HUES48 (cell line): ENCODE data around the gene RIMBP2.

Experiments
- H3K27ac ChIP-seq: one replicate; pipeline ENCODE4 v1.7.0; 2013; ENCODE audit warnings: low read depth, low read length, inconsistent platforms
- H3K27me3 ChIP-seq: 2 replicates; pipeline ENCODE4 v1.6.1; 2013; ENCODE audit warnings: mild to moderate bottlenecking, low read length; ENCODE audit not compliant: control insufficient read depth, insufficient read depth
- H3K36me3 ChIP-seq: 2 replicates; pipeline ENCODE4 v1.6.1; 2013; ENCODE audit warnings: low read length; ENCODE audit not compliant: control insufficient read depth, insufficient read depth
- H3K4me1 ChIP-seq: 2 replicates; pipeline ENCODE4 v1.6.1; 2013; ENCODE audit warnings: mild to moderate bottlenecking, low read length; ENCODE audit not compliant: control insufficient read depth, insufficient read depth
- H3K4me3 ChIP-seq: 2 replicates; pipeline ENCODE4 v1.5.1; 2013; ENCODE audit warnings: mild to moderate bottlenecking, low read depth, low read length
- H3K9ac ChIP-seq: 2 replicates; pipeline ENCODE4 v1.6.1; 2013; ENCODE audit warnings: mild to moderate bottlenecking, low read depth, low read length, moderate library complexity
- H3K9me3 ChIP-seq: 2 replicates; pipeline ENCODE4 v1.6.1; 2013; ENCODE audit warnings: low read length; ENCODE audit not compliant: control insufficient read depth, insufficient read depth

The RIMBP2 gene

DNA sequence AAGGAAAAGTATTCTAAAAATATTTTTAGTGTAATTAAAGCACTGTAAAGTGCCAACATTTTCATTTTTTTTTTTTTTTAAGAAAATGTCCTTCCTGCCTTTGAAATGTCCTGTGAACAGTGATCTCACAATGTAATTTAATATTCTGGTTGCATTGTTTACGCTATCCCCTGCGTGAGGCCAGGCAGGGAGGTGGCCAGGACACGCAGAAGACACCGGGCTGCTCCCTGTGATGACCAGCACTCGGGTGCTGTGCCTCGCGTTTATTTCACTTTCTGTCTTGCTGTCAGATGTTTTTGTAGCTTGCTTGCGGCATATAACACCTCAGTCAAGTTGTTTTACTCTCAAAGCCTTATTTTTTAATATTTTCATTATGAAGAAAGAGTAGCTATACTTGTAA, 359.9 kb downstream of the RIMBP2 start:
- H3K9me3 ChIP-seq = no peaks in the 10 kb centered on the region
- H3K36me3 ChIP-seq = no peaks in the 10 kb centered on the region
- no peaks in the 10 kb centered on the region for H3K4me1 ChIP-seq
- H3K27ac ChIP-seq = no peak overlapping the region
- H3K9ac ChIP-seq = no peak overlapping the region
- H3K27me3 ChIP-seq = no peaks in the 10 kb centered on the region
- H3K4me3 ChIP-seq = no peak overlapping the region

DNA sequence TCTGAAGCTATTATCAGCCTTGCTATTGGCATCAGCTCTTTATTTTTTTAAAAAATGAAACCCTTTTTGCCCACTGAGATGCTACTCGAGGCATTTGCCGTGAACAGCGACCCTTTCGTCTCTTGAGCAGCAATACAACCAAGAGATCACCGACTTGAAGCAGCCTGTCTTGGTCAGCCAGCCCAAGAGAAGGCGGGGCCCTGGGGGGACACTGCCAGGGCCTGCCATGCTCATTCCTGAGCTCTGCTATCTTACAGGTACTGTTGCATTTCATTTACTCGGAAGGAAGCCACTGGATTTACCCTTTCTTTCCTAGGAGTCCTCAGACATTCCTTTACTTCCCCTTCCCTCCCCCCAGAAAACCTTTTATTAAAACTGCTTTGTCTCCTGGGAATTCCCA, 361.7 kb downstream of the RIMBP2 start:
- Histone ChIP-seq H3K4me3 (no peak overlapping the region), H3K4me1 (no peaks in the 10 kb centered on the region)

GRCh38 chr12:130353081-130353480, 363.0 kb downstream of the RIMBP2 start:
- Histone ChIP-seq H3K27me3 (no peaks in the 10 kb centered on the region), H3K27ac (no peak overlapping the region), H3K9me3 (no peaks in the 10 kb centered on the region)

More for the DNA sequence above, 361.7 kb downstream of the RIMBP2 start:
- Histone ChIP-seq H3K9me3 (no peaks in the 10 kb centered on the region), H3K36me3 (no peaks in the 10 kb centered on the region), H3K27me3 (no peaks in the 10 kb centered on the region), H3K27ac (no peak overlapping the region), H3K9ac (no peak overlapping the region)

GRCh38 chr12:130351326-130351725, 364.8 kb downstream of the RIMBP2 start:
- no peaks in the 10 kb centered on the region for H3K9me3 ChIP-seq
- H3K27me3 ChIP-seq = no peaks in the 10 kb centered on the region
- no peaks in the 10 kb centered on the region for H3K36me3 ChIP-seq
- H3K27ac ChIP-seq = no peak overlapping the region
- H3K4me1 ChIP-seq = no peaks in the 10 kb centered on the region
- no peak overlapping the region for H3K4me3 ChIP-seq
- H3K9ac ChIP-seq = no peak overlapping the region

More at GRCh38 chr12:130353081-130353480, 363.0 kb downstream of the RIMBP2 start:
- H3K36me3 ChIP-seq = no peaks in the 10 kb centered on the region
- H3K4me1 ChIP-seq = no peaks in the 10 kb centered on the region
- no peak overlapping the region for H3K9ac ChIP-seq
- no peak overlapping the region for H3K4me3 ChIP-seq

DNA sequence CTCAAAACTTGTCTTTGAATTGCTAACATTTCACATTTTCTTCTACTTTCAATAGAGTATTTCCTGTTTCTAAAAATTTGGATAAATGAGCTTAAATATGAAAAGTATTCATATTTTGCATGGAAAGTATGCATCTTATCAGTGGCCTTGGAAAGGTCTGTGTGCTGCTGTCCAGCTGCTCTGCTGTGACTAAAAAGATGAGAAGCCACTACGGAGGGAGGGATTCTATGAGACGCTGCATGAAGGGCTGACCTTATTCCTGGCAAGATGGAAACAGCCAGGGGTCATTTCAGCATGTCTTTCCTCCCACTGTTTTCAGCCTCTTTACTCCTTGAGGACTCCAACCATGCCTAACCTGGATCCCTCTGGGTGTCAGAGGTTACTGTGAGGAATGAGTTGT, 365.4 kb downstream of the RIMBP2 start:
- H3K27ac ChIP-seq = no peak overlapping the region
- no peak overlapping the region for H3K4me3 ChIP-seq
- no peaks in the 10 kb centered on the region for H3K27me3 ChIP-seq

GRCh38 chr12:130347588-130347987, 368.5 kb downstream of the RIMBP2 start:
- H3K27ac ChIP-seq = no peak overlapping the region
- H3K4me3 ChIP-seq = no peak overlapping the region
- H3K9ac ChIP-seq = no peak overlapping the region
- no peaks in the 10 kb centered on the region for H3K36me3 ChIP-seq
- H3K9me3 ChIP-seq = no peaks in the 10 kb centered on the region
- no peaks in the 10 kb centered on the region for H3K4me1 ChIP-seq
- H3K27me3 ChIP-seq = no peaks in the 10 kb centered on the region

More for the DNA sequence above, 365.4 kb downstream of the RIMBP2 start:
- Histone ChIP-seq H3K4me1 (no peaks in the 10 kb centered on the region), H3K9me3 (no peaks in the 10 kb centered on the region), H3K9ac (no peak overlapping the region), H3K36me3 (no peaks in the 10 kb centered on the region)
